Fibroblast of skin of right quadriceps (primary cell): Measurements from ENCODE around the gene TACC2.
A peak's percentile ranks its signal among the peaks of the same experiment; 100 is the strongest.

Experiments used
- DNase-seq: peaks from one replicate; pipeline ENCODE4 v3.0.0-alpha.2; 2013

Gene TACC2

GRCh38 chr10:122173337-122173736 is 184.4 kb downstream of the TACC2 start:
- DNase-seq = no peak

GRCh38 chr10:122173766-122174435 is 184.9 kb downstream of the TACC2 start:
- DNase-seq = no peak

GRCh38 chr10:122176232-122177213 is 187.6 kb downstream of the TACC2 start:
- DNase-seq = peak; percentile 8

- DNase-seq = no peak
These were observed 189.7 kb downstream of the TACC2 start for GRCh38 chr10:122178655-122179054.

GRCh38 chr10:122181041-122181732 is 192.2 kb downstream of the TACC2 start:
- peak; percentile 61 for DNase-seq

GRCh38 chr10:122181876-122182275 is 192.9 kb downstream of the TACC2 start:
- peak; percentile 42 for DNase-seq

GRCh38 chr10:122182308-122182707 is 193.3 kb downstream of the TACC2 start:
- DNase-seq = no peak

- no peak for DNase-seq
These were observed 195.3 kb downstream of the TACC2 start for GRCh38 chr10:122184254-122184653.

GRCh38 chr10:122185643-122186042 is 196.7 kb downstream of the TACC2 start:
- DNase-seq = no peak

GRCh38 chr10:122186816-122187810 is 198.2 kb downstream of the TACC2 start:
- no peak for DNase-seq

GRCh38 chr10:122188706-122189105 is 199.7 kb downstream of the TACC2 start:
- no peak for DNase-seq

GRCh38 chr10:122189185-122189584 is 200.2 kb downstream of the TACC2 start:
- no peak for DNase-seq

- peak; percentile 39 for DNase-seq
These were observed 201.4 kb downstream of the TACC2 start for GRCh38 chr10:122190176-122190943.

- no peak for DNase-seq
These were observed 203.1 kb downstream of the TACC2 start for GRCh38 chr10:122191936-122192541.

GRCh38 chr10:122194251-122194650 is 205.3 kb downstream of the TACC2 start:
- DNase-seq = no peak

GRCh38 chr10:122196218-122196617 is 207.3 kb downstream of the TACC2 start:
- DNase-seq = no peak

- DNase-seq = no peak
These were observed 208.8 kb downstream of the TACC2 start for GRCh38 chr10:122197611-122198222.

GRCh38 chr10:122198631-122199030 is 209.7 kb downstream of the TACC2 start:
- no peak for DNase-seq

- no peak for DNase-seq
These were observed 210.1 kb downstream of the TACC2 start for GRCh38 chr10:122199070-122199469.

- no peak for DNase-seq
These were observed 210.7 kb downstream of the TACC2 start for GRCh38 chr10:122199689-122200088.
